Panc1 (cell line): ENCODE measurements around the gene UCHL3. TPM values are rescaled to one million over a fixed set of nuclear protein-coding genes. Genes with fewer than 3 reads are reported as not detected.

Source experiments
- ATAC-seq: fragments of 200-7000 bp; cut with Tn5 transposase; 2 replicates; pipeline ENCODE4 v1.9.1; 2020; ENCODE audit warnings: mild to moderate bottlenecking, moderate library complexity
- Bru-seq: library from RNA; stranded (reverse); fragments of 400-500 nt; gene quantifications from one replicate; lab custom pipeline; 2021; lab: Mats Ljungman, UMichigan
- BruChase-seq, 2 experiments: library from RNA; stranded (reverse); fragments of 400-500 nt; gene quantifications; one replicate each; lab custom pipeline; 2021; lab: Mats Ljungman, UMichigan
- BruUV-seq: library from RNA; stranded (reverse); fragments of 400-500 nt; replicated peaks from 2 replicates; lab custom pipeline; 2021; lab: Mats Ljungman, UMichigan
- CTCF ChIA-PET: fragments of 300-600 bp; sonication (Branson Sonifier 250); formaldehyde crosslinking; loops from one replicate; lab custom pipeline; 2022; ENCODE audit warnings: antibody characterized with exemption; lab: Charles Lee
- POLR2A ChIA-PET: fragments of 300-600 bp; sonication (Branson Sonifier 250); formaldehyde crosslinking; loops from one replicate; lab custom pipeline; 2022; ENCODE audit warnings: antibody characterized with exemption; lab: Charles Lee
- DNase-seq: peaks from one replicate; pipeline ENCODE4 v3.0.0-alpha.2; 2010; ENCODE audit warnings: low read depth, low spot score
- H3K27ac ChIP-seq: 2 replicates; pipeline ENCODE4 v1.5.1; 2011; ENCODE audit warnings: mild to moderate bottlenecking, low read length, inconsistent platforms
- H3K27me3 ChIP-seq: fragments of 200-500 bp; sonication (Bioruptor generic); 2 replicates; pipeline ENCODE4 v1.6.0; 2014; ENCODE audit warnings: low read length, inconsistent platforms; ENCODE audit not compliant: control insufficient read depth, insufficient read depth
- H3K36me3 ChIP-seq: fragments of 200-500 bp; sonication (Bioruptor generic); 2 replicates; pipeline ENCODE4 v1.5.1; 2014; ENCODE audit warnings: inconsistent platforms, mild to moderate bottlenecking, low read length, moderate library complexity; ENCODE audit not compliant: control insufficient read depth, insufficient read depth
- H3K4me1 ChIP-seq: 2 replicates; pipeline ENCODE4 v1.5.1; 2011; ENCODE audit warnings: inconsistent platforms, mild to moderate bottlenecking, low read length, moderate library complexity; ENCODE audit not compliant: control insufficient read depth, insufficient read depth
- H3K4me3 ChIP-seq, 2 experiments: 2 replicates each; pipeline ENCODE4 v1.5.1; 2011 to 2012; ENCODE audit warnings: low read depth in 2 of 2, low read length in 2 of 2, mild to moderate bottlenecking in 2 of 2, inconsistent platforms in 1 of 2, moderate library complexity in 1 of 2
- H3K9me3 ChIP-seq: fragments of 200-500 bp; sonication (Bioruptor generic); 2 replicates; pipeline ENCODE4 v1.5.1; 2014; ENCODE audit warnings: low read depth, mild to moderate bottlenecking, inconsistent platforms, low read length, moderate library complexity; ENCODE audit not compliant: control insufficient read depth, insufficient read depth
- POLR2AphosphoS5 ChIP-seq: IDR thresholded peaks from 2 replicates; pipeline ENCODE4 v1.6.1; 2012; ENCODE audit warnings: mild to moderate bottlenecking, low read depth, low read length, moderate library complexity
- REST ChIP-seq, 2 experiments: IDR thresholded peaks; 2 replicates each; pipeline ENCODE4 v1.6.1; 2011 to 2012; ENCODE audit warnings: low read depth in 2 of 2, control low read depth in 1 of 2, low read length in 1 of 2, mild to moderate bottlenecking in 1 of 2, moderate library complexity in 1 of 2; ENCODE audit not compliant: insufficient read depth in 1 of 2
- SIN3A ChIP-seq: IDR thresholded peaks from 2 replicates; pipeline ENCODE4 v1.6.1; 2012; ENCODE audit warnings: low read depth, mild to moderate bottlenecking, low read length, moderate library complexity, borderline replicate concordance; ENCODE audit not compliant: insufficient read depth
- TCF7L2 ChIP-seq: IDR thresholded peaks from 2 replicates; pipeline ENCODE4 v1.6.1; 2011; ENCODE audit warnings: mild to moderate bottlenecking, low read depth, low read length, inconsistent platforms
- in situ Hi-C: cut with HindIII; loops from 2 replicates; pipeline ENCODE4 v1.10.0; 2016; ENCODE audit warnings: low sequenced_read_pairs, low pct_unique_long_range_greater_than_20kb
- intact Hi-C: fragments of 100-400 bp; cut with micrococcal nuclease; formaldehyde crosslinking; loops from one replicate; pipeline ENCODE4 v1.10.0; 2022; ENCODE audit not compliant: unreplicated experiment
- long read RNA-seq: library from polyadenylated mRNA; unstranded; transcript quantifications from one replicate; pipeline ENCODE4 v2.0.0, GENCODE V29; 2021; ENCODE audit not compliant: unreplicated experiment
- polyA plus RNA-seq: library from polyadenylated mRNA; unstranded; fragments of >200 nt; gene quantifications from one replicate; pipeline ENCODE4 v1.2.1, GENCODE V29; 2012; ENCODE audit warnings: missing spikeins; ENCODE audit not compliant: insufficient read length
- total RNA-seq: library from RNA; stranded (reverse); gene quantifications from one replicate; pipeline ENCODE4 v1.2.1, GENCODE V29; 2021; ENCODE audit not compliant: unreplicated experiment
- TF ChIP-seq, protein P1 (sequence below): fragments of 450-650 bp; IDR thresholded peaks from 2 replicates; pipeline ENCODE4 v1.5.1; 2017; ENCODE audit warnings: mild to moderate bottlenecking

Gene UCHL3
- total RNA-seq, result 29.3 TPM
- polyA plus RNA-seq, result 16.2 TPM
- Bru-seq, nascent RNA, result percentile 66 among the genes with signal in this experiment
- BruChase-seq, experiment 1, labeled RNA remaining after a 2-hour chase, result percentile 80 among the genes with signal in this experiment
- percentile 83 among the genes with signal in this experiment for BruChase-seq, experiment 2, labeled RNA remaining after a 6-hour chase
- long read RNA-seq, transcript UCHL3-206 (8 exons, 1,050 nt), result major isoform, 5 of 10 reads
- long read RNA-seq, partial matches to known transcripts, result 3 of 10 reads
- long read RNA-seq, other reads (novel, unspliced or antisense), result 2 of 10 reads

GRCh38 chr13:75549262-75550158 lies at the start of gene UCHL3:
Gene UCHL3, plus strand, starts transcription at chr13:75549791. Its CDS starts 30 bp downstream, at chr13:75549821.
- H3K9me3 ChIP-seq, result no peaks in the 10 kb centered on the region
- peak; percentile 74 for DNase-seq
- ChIA-PET POLR2A (no interaction called here), CTCF (interaction anchor here (0.7 kb wide), 1 partner anchor 69 kb away, joined by 15 read pairs; no protein-coding TSS in a partner anchor)
- peak within 1 kb of the TSS; percentile 63 to 88 for H3K4me3 ChIP-seq
- peaks cover 3% of the 10 kb centered on the region; the same call in 1 of the 2 replicates for H3K4me1 ChIP-seq
- TF ChIP-seq, protein P1, sequence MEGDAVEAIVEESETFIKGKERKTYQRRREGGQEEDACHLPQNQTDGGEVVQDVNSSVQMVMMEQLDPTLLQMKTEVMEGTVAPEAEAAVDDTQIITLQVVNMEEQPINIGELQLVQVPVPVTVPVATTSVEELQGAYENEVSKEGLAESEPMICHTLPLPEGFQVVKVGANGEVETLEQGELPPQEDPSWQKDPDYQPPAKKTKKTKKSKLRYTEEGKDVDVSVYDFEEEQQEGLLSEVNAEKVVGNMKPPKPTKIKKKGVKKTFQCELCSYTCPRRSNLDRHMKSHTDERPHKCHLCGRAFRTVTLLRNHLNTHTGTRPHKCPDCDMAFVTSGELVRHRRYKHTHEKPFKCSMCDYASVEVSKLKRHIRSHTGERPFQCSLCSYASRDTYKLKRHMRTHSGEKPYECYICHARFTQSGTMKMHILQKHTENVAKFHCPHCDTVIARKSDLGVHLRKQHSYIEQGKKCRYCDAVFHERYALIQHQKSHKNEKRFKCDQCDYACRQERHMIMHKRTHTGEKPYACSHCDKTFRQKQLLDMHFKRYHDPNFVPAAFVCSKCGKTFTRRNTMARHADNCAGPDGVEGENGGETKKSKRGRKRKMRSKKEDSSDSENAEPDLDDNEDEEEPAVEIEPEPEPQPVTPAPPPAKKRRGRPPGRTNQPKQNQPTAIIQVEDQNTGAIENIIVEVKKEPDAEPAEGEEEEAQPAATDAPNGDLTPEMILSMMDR, result peak; percentile 84
- TF ChIP-seq SIN3A, result peak; percentile 73; the same call in 1 of the 2 replicates
- 0 out of 2 replicates have a peak, but pooled peaks have one; percentile 52 for TF ChIP-seq TCF7L2
- TF ChIP-seq REST (IDR thresholded peaks at IDR 0.05; ENCODE audit: insufficient read depth in 1 of 2, low read depth in 2 of 2, low read length in 1 of 2), result 0 out of 4 replicates have a peak, but pooled peaks of 1 of the 2 experiments have one; percentile 20
- TF ChIP-seq POLR2AphosphoS5, result peak; percentile 20; the same call in 1 of the 2 replicates
- intact Hi-C loops, result loop anchor here (10.0 kb wide), 1 partner anchor 65 kb away; the partner anchor contains the start of gene TBC1D4
- BruUV-seq, result no TSS peak
- H3K36me3 ChIP-seq, result no peaks in the 10 kb centered on the region; the same call in 1 of the 2 replicates
- peak within 1 kb of the TSS; percentile 86 for H3K27ac ChIP-seq
- H3K27me3 ChIP-seq, result no peaks in the 10 kb centered on the region
- in situ Hi-C loops, result no loop called here
- peak; percentile 99 for ATAC-seq

GRCh38 chr13:75505327-75505726 lies 44.3 kb upstream of the UCHL3 start:
- TF ChIP-seq POLR2AphosphoS5, result no peak
- TF ChIP-seq, protein P1, result no peak
- no peak for TF ChIP-seq REST (IDR thresholded peaks at IDR 0.05; ENCODE audit: insufficient read depth in 1 of 2, low read depth in 2 of 2, low read length in 1 of 2)
- TF ChIP-seq TCF7L2, result no peak
- TF ChIP-seq SIN3A, result no peak
- ATAC-seq, result no peak
- DNase-seq, result no peak
- intact Hi-C loops (no loop called here), in situ Hi-C loops (no loop called here)
- CTCF ChIA-PET, result no interaction called here
- H3K27me3 ChIP-seq, result no peaks in the 10 kb centered on the region
- H3K9me3 ChIP-seq, result no peaks in the 10 kb centered on the region
- no peak overlapping the region for H3K4me3 ChIP-seq
- no peaks in the 10 kb centered on the region for H3K36me3 ChIP-seq
- BruUV-seq, result no TSS peak
- H3K27ac ChIP-seq, result no peak overlapping the region
- no peaks in the 10 kb centered on the region for H3K4me1 ChIP-seq
- POLR2A ChIA-PET, result no interaction called here
